ENCODE results near the gene CPE. TPM values are rescaled to one million over a fixed set of nuclear protein-coding genes. Genes with fewer than 3 reads are reported as not detected.
A peak's percentile ranks its signal among the peaks of the same experiment; 100 is the strongest.
"Not testable (repeated sequence)": the region's sequence is repeated elsewhere in the genome, so short reads cannot be mapped to it uniquely, and the experiment has no call there.

Gene CPE
- total RNA-seq, 2 donors from 2014 or later: 71.6 to 108 TPM

- Histone ChIP-seq H3K27me3 (no peaks in the 10 kb centered on the region), H3K4me3 (no peak overlapping the region), H3K27ac (no peak overlapping the region), H3K36me3 (replicated peaks in 1 of 2; ENCODE audit: insufficient read depth in 1 of 2, low read depth in 2 of 2) (no peaks in the 10 kb centered on the region), H3K4me1 (no peaks in the 10 kb centered on the region), H3K9me3 (no peaks in the 10 kb centered on the region)
- intact Hi-C loops (cut with DNase I): no loop called here
- TF ChIP-seq, protein P1, sequence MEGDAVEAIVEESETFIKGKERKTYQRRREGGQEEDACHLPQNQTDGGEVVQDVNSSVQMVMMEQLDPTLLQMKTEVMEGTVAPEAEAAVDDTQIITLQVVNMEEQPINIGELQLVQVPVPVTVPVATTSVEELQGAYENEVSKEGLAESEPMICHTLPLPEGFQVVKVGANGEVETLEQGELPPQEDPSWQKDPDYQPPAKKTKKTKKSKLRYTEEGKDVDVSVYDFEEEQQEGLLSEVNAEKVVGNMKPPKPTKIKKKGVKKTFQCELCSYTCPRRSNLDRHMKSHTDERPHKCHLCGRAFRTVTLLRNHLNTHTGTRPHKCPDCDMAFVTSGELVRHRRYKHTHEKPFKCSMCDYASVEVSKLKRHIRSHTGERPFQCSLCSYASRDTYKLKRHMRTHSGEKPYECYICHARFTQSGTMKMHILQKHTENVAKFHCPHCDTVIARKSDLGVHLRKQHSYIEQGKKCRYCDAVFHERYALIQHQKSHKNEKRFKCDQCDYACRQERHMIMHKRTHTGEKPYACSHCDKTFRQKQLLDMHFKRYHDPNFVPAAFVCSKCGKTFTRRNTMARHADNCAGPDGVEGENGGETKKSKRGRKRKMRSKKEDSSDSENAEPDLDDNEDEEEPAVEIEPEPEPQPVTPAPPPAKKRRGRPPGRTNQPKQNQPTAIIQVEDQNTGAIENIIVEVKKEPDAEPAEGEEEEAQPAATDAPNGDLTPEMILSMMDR (IDR thresholded peaks at IDR 0.05): no peak
- TF ChIP-seq POLR2A (IDR thresholded peaks at IDR 0.05): no peak
- whole genome bisulfite sequencing, 2 donors: 80 to 86% methylated on average over 3 of the region's 3 CpGs
- ATAC-seq (no peak), DNase-seq (no peak)
Measured at GRCh38 chr4:165481053-165481835, 102.4 kb downstream of the CPE start.

- Histone ChIP-seq H3K27ac (no peak overlapping the region), H3K4me1 (peaks cover 7% of the 10 kb centered on the region), H3K4me3 (no peak overlapping the region), H3K27me3 (no peaks in the 10 kb centered on the region), H3K9me3 (no peaks in the 10 kb centered on the region), H3K36me3 (replicated peaks in 1 of 2; ENCODE audit: insufficient read depth in 1 of 2, low read depth in 2 of 2) (no peaks in the 10 kb centered on the region)
- DNase-seq (no peak), ATAC-seq (no peak)
- WGBS, 2 donors: 74 to 83% methylated on average over 1 of the region's 1 CpG
- intact Hi-C loops (cut with DNase I): no loop called here
- TF ChIP-seq, protein P1 (IDR thresholded peaks at IDR 0.05): no peak
- no peak for TF ChIP-seq POLR2A (IDR thresholded peaks at IDR 0.05)
Measured at GRCh38 chr4:165489786-165490185, 111.0 kb downstream of the CPE start.

DNA sequence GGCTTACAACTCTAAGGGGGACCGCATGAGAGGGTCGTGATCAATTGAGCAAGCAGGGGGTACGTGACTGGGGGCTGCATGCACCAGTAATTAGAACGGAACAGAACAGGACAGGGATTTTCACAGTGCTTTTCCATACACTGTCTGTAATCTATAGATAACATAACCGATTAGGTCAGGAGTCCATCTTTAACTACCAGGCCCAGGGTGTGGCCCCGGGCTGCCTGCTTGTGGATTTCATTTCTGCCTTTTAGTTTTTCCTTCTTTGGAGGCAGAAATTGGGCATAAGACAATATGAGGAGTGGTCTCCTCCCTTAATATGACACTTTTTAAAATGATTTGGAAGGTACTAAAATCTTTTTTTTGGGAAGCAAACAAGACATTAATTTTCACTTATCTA, 113.8 kb downstream of the CPE start:
- intact Hi-C loops (cut with DNase I); H3K9me3 ChIP-seq; H3K36me3 ChIP-seq (replicated peaks in 1 of 2; ENCODE audit: insufficient read depth in 1 of 2, low read depth in 2 of 2); DNase-seq; H3K4me1 ChIP-seq; H3K27ac ChIP-seq; H3K27me3 ChIP-seq; ATAC-seq; H3K4me3 ChIP-seq: not testable (repeated sequence)
- WGBS, 2 donors: 67 to 76% methylated on average over 6 of the region's 6 CpGs

DNA sequence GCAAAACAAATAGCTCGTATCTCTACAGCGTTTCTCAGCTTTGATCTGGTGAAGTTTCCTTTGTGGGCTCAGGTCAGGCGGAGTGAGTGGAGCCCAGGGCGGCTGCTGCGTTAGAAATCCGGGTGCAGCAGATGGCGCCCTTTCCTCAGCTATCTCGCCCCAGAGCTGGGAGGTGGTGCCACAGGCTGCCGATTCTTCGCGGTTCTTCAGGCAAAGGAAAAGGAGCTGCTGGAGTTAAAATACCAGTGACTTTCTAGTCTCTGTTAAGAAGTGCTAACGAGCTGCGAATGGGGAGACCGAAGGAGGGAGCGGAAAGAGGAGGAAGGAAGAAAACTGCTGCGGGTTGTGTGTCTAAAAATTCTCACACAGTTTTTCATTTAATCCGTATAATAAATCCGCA, 114.6 kb downstream of the CPE start:
- TF ChIP-seq POLR2A (IDR thresholded peaks at IDR 0.05): no peak
- TF ChIP-seq, protein P1 (IDR thresholded peaks at IDR 0.05): peak; percentile 47 to 75 (median 65)
- Histone ChIP-seq H3K27ac (no peak overlapping the region), H3K36me3 (replicated peaks in 1 of 2; ENCODE audit: insufficient read depth in 1 of 2, low read depth in 2 of 2) (no peaks in the 10 kb centered on the region), H3K4me1 (peaks cover 7% of the 10 kb centered on the region), H3K27me3 (no peaks in the 10 kb centered on the region), H3K9me3 (no peaks in the 10 kb centered on the region), H3K4me3 (no peak overlapping the region)
- ATAC-seq (peak; percentile 89), DNase-seq (peak; percentile 67 to 78 (median 72))
- intact Hi-C loops (cut with DNase I): no loop called here
- 9 to 10% methylated on average over 18 of the region's 18 CpGs for WGBS, 2 donors

DNA sequence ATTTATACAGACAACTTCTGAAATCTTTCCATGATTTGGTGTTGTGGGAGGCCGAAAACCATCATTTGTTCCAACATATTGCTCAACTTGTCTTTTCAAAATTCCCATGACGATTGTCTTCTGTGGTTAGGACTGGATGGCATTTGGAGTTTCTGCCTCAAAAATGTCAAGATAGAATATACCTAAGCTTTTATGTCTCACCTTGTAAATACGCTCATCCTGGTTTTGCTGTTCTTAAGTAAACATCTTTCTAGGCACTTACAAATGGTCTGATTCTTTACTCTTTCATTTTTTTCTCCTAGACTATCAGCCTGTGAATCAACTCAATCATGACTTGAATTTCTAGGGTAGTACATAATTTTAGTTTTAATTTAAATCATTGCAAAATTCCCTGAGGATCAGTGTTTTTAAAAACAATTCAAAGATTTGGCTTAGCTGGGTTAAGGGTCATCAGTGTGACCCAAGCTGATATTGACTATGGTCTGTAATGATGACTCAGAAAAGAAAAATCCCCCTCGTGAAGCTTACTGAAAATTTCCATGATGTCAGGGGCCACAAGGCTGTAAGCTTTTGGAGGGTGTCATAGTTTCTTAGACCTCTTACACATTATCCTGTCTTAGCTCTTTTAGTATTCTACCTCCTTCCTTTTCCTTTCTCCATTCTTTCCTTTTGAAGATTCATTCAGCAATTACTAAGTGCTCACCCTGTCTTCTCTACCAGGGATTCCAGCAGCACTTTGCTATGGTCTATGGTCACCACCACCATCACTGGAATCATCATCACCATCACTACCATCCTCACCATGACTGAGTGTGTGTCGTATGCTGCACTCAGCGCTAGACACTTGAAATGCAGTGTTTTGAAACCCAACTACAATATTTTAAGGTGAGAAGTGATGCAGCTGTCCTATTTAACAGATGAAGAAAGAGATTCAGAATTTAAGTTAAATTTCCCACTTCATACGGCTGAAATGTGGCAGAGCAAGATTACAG, 124.4 kb downstream of the CPE start:
- Histone ChIP-seq H3K27me3 (no peaks in the 10 kb centered on the region), H3K9me3 (no peaks in the 10 kb centered on the region), H3K27ac (no peak overlapping the region), H3K4me1 (no peaks in the 10 kb centered on the region), H3K36me3 (replicated peaks in 1 of 2; ENCODE audit: insufficient read depth in 1 of 2, low read depth in 2 of 2) (no peaks in the 10 kb centered on the region), H3K4me3 (no peak overlapping the region)
- intact Hi-C loops (cut with DNase I): no loop called here
- WGBS, 2 donors: 78 to 81% methylated on average over 7 of the region's 7 CpGs
- ATAC-seq (peak; percentile 40), DNase-seq (no peak)
- TF ChIP-seq, protein P1 (IDR thresholded peaks at IDR 0.05): no peak
- no peak for TF ChIP-seq POLR2A (IDR thresholded peaks at IDR 0.05)

All from body of pancreas (tissue), 4 donors.